Smooth muscle cell (in vitro differentiated cells): Measurements from ENCODE around the gene NKX6-2. TPM values are rescaled to one million over a fixed set of nuclear protein-coding genes. Genes with fewer than 3 reads are reported as not detected.
A peak's percentile ranks its signal among the peaks of the same experiment; 100 is the strongest.

ENCODE experiments used
- DNase-seq: peaks from one replicate; lab custom pipeline; 2025; ENCODE audit not compliant: unreplicated experiment; lab: John Stamatoyannopoulos, UW
- H2AFZ ChIP-seq: fragments of 200-600 bp; sonication (generic); 2 replicates; pipeline ENCODE4 v1.6.0; 2016; ENCODE audit warnings: antibody characterized with exemption, low read depth, mild to moderate bottlenecking
- H3F3A ChIP-seq: fragments of 200-600 bp; sonication (generic); 2 replicates; pipeline ENCODE4 v1.6.0; 2017; ENCODE audit warnings: antibody characterized with exemption, low read depth
- H3K27ac ChIP-seq: fragments of 200-600 bp; sonication (generic); 2 replicates; pipeline ENCODE4 v1.5.1; 2016; ENCODE audit warnings: low read depth, mild to moderate bottlenecking
- H3K27me3 ChIP-seq: fragments of 200-600 bp; sonication (generic); 2 replicates; pipeline ENCODE4 v1.6.1; 2016; ENCODE audit warnings: low read depth, mild to moderate bottlenecking
- H3K36me3 ChIP-seq: fragments of 200-600 bp; sonication (generic); 2 replicates; pipeline ENCODE4 v1.5.1; 2016; ENCODE audit warnings: low read depth
- H3K4me1 ChIP-seq: fragments of 200-600 bp; sonication (generic); 2 replicates; pipeline ENCODE4 v1.5.1; 2016; ENCODE audit warnings: low read depth
- H3K4me2 ChIP-seq: fragments of 200-600 bp; sonication (generic); 2 replicates; pipeline ENCODE4 v1.6.0; 2016; ENCODE audit warnings: mild to moderate bottlenecking
- H3K4me3 ChIP-seq: fragments of 200-600 bp; sonication (generic); 2 replicates; pipeline ENCODE4 v1.5.1; 2016; ENCODE audit warnings: mild to moderate bottlenecking
- H3K79me2 ChIP-seq: fragments of 200-600 bp; sonication (generic); 2 replicates; pipeline ENCODE4 v1.6.0; 2016; ENCODE audit warnings: low read depth, mild to moderate bottlenecking
- H3K9ac ChIP-seq: fragments of 200-600 bp; sonication (generic); 2 replicates; pipeline ENCODE4 v1.6.0; 2016; ENCODE audit warnings: low read depth
- H3K9me3 ChIP-seq: fragments of 200-600 bp; sonication (generic); replicated peaks from 2 replicates; pipeline ENCODE4 v1.5.1; 2016; ENCODE audit warnings: low read depth
- H4K20me1 ChIP-seq: fragments of 200-600 bp; sonication (generic); 2 replicates; pipeline ENCODE4 v1.6.0; 2016; ENCODE audit warnings: low read depth
- CTCF ChIP-seq: fragments of 200-600 bp; sonication (generic); IDR thresholded peaks from 2 replicates; pipeline ENCODE4 v1.5.1; 2017; ENCODE audit warnings: borderline replicate concordance, mild to moderate bottlenecking, antibody characterized with exemption; ENCODE audit not compliant: insufficient read depth, poor library complexity, severe bottlenecking
- WGBS: methylation state at CpG from one replicate; pipeline ENCODE4 v1.1.7; 2016; ENCODE audit warnings: low lambda C conversion rate; 5-methylcytosine and 5-hydroxymethylcytosine counted together
- polyA plus RNA-seq: library from polyadenylated mRNA; unstranded; fragments of >200 nt; fragmentation: Nextera tagmentation; extraction: Ambion mirVana; gene quantifications from 2 replicates; pipeline ENCODE4 v1.2.1, GENCODE V29; 2016
- total RNA-seq: library from RNA; depleted of rRNA; stranded (reverse); fragments of >200 nt; gene quantifications from 2 replicates; pipeline ENCODE4 v1.2.3, GENCODE V29; 2014

Gene NKX6-2
- total and polyA plus RNA-seq, 2 experiments from 2014 or later, result 12.7 TPM; not detected in 1

DNA sequence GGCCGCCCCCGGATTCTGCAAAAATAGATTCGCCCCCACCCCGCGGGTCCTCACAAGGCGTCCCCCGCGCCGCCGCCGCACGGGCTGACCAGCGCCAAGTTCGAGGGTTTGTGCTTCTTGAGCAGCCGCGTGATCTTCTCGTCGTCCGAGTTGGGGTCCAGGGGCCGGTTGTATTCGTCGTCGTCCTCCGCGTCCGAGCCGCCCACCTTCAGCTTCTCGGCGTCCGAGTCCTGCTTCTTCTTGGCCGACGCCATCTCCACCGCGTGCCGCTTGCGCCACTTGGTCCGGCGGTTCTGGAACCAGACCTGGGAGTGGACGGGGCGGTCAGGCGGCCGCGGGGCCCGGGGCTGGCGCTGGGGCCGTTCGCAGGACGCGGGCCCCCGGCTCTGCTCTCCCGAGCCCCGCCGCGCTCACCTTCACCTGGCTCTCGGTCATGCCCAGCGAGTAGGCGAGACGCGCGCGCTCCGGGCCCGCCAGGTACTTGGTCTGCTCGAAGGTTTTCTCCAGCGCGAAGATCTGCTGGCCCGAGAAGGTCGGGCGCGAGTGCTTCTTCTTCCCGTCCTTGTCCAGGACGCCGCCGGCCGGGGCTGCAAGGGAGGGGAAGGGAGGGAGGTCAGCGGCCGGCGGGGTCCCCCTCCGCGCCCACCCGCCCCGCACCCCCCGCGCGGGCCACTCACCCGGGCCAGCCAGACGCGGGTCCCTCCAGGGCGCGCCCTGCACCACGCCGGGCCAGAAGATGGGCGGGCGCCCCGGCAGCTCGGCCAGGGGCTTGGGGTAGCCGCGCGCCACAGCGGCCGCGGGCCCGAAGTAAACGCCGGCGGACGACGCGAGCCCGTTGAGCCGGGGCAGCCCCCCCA is 853 bp downstream of the NKX6-2 start:
- H3K4me3 ChIP-seq, result no peak overlapping the region
- no peaks in the 10 kb centered on the region for H3K36me3 ChIP-seq
- no peaks in the 10 kb centered on the region for H3K9me3 ChIP-seq
- no peaks in the 10 kb centered on the region for H3K79me2 ChIP-seq
- H3F3A ChIP-seq, result peaks cover 6% of the 10 kb centered on the region
- no peak overlapping the region for H3K27ac ChIP-seq
- H3K4me2 ChIP-seq, result peak overlapping the region; percentile 51
- peaks cover 88% of the 10 kb centered on the region for H3K27me3 ChIP-seq
- no peak for DNase-seq
- 8% methylated on average over 70 of the region's 111 CpGs for WGBS
- no peak overlapping the region for H3K9ac ChIP-seq
- no peaks in the 10 kb centered on the region for H3K4me1 ChIP-seq
- no peak overlapping the region for H2AFZ ChIP-seq
- H4K20me1 ChIP-seq, result peaks cover 56% of the 10 kb centered on the region
- no peak for TF ChIP-seq CTCF

GRCh38 chr10:132783940-132784865 is 1.7 kb downstream of the NKX6-2 start:
- 12% methylated on average over 99 of the region's 106 CpGs for WGBS
- H4K20me1 ChIP-seq, result peaks cover 58% of the 10 kb centered on the region
- no peaks in the 10 kb centered on the region for H3K36me3 ChIP-seq
- no peak overlapping the region for H3K4me3 ChIP-seq
- H3K79me2 ChIP-seq, result no peaks in the 10 kb centered on the region
- DNase-seq, result no peak
- no peak for TF ChIP-seq CTCF
- H3K27ac ChIP-seq, result no peak overlapping the region
- H3K9ac ChIP-seq, result no peak overlapping the region
- H3F3A ChIP-seq, result peaks cover 6% of the 10 kb centered on the region
- H3K4me2 ChIP-seq, result no peak overlapping the region
- H3K27me3 ChIP-seq, result peaks cover 79% of the 10 kb centered on the region
- H2AFZ ChIP-seq, result no peak overlapping the region
- H3K4me1 ChIP-seq, result no peaks in the 10 kb centered on the region
- no peaks in the 10 kb centered on the region for H3K9me3 ChIP-seq

- no peak overlapping the region for H3K4me2 ChIP-seq
- H3K36me3 ChIP-seq, result no peaks in the 10 kb centered on the region
- no peak overlapping the region for H3K27ac ChIP-seq
- H3K4me3 ChIP-seq, result no peak overlapping the region
- H3K27me3 ChIP-seq, result peaks cover 71% of the 10 kb centered on the region
- no peaks in the 10 kb centered on the region for H3K4me1 ChIP-seq
- peaks cover 63% of the 10 kb centered on the region for H4K20me1 ChIP-seq
- TF ChIP-seq CTCF, result no peak
- no peaks in the 10 kb centered on the region for H3K9me3 ChIP-seq
- H3K79me2 ChIP-seq, result no peaks in the 10 kb centered on the region
- H3F3A ChIP-seq, result peaks cover 6% of the 10 kb centered on the region
- H2AFZ ChIP-seq, result no peak overlapping the region
- no peak overlapping the region for H3K9ac ChIP-seq
- DNase-seq, result no peak
- 43% methylated on average over 30 of the region's 30 CpGs for WGBS
Measured at GRCh38 chr10:132783165-132783939, 2.6 kb downstream of the NKX6-2 start.
